HEK293T (cell line): ENCODE data around the gene RIN2.
"Not testable (repeated sequence)": the region's sequence is repeated elsewhere in the genome, so short reads cannot be mapped to it uniquely, and the experiment has no call there.

Source experiments
- CTCF ChIA-PET: fragments of 350-600 bp; formaldehyde crosslinking; extraction: SDS; loops from one replicate; lab custom pipeline; 2021; ENCODE audit warnings: antibody characterized with exemption, inconsistent platforms; lab: Yijun Ruan, JAX
- POLR2A ChIA-PET: fragments of 350-600 bp; formaldehyde crosslinking; extraction: SDS; loops from one replicate; lab custom pipeline; 2020; ENCODE audit warnings: antibody characterized with exemption, inconsistent platforms; lab: Yijun Ruan, JAX
- DNase-seq: peaks from one replicate; pipeline ENCODE4 v3.0.0; 2012; ENCODE audit warnings: mixed read lengths; ENCODE audit errors: extremely low spot score
- ARNT ChIP-seq: fragments of 450-650 bp; IDR thresholded peaks from 2 replicates; pipeline ENCODE4 v1.6.1; 2017; ENCODE audit warnings: mild to moderate bottlenecking
- BHLHE40 ChIP-seq: fragments of 450-650 bp; IDR thresholded peaks from 2 replicates; pipeline ENCODE4 v1.6.1; 2016; ENCODE audit warnings: mild to moderate bottlenecking, moderate library complexity, borderline replicate concordance
- CTBP1 ChIP-seq: fragments of 450-650 bp; IDR thresholded peaks from 2 replicates; pipeline ENCODE4 v1.6.1; 2016; ENCODE audit warnings: borderline replicate concordance
- ELF4 ChIP-seq: fragments of 450-650 bp; IDR thresholded peaks from 2 replicates; pipeline ENCODE4 v1.6.1; 2017; ENCODE audit warnings: antibody characterized with exemption
- FOXA1 ChIP-seq: fragments of 450-650 bp; IDR thresholded peaks from 2 replicates; pipeline ENCODE4 v1.6.1; 2016; ENCODE audit warnings: mild to moderate bottlenecking
- FOXK2 ChIP-seq: fragments of 450-650 bp; IDR thresholded peaks from 2 replicates; pipeline ENCODE4 v1.6.1; 2016; ENCODE audit warnings: mild to moderate bottlenecking
- FOXM1 ChIP-seq: fragments of 450-650 bp; IDR thresholded peaks from 2 replicates; pipeline ENCODE4 v1.6.1; 2017; ENCODE audit warnings: mild to moderate bottlenecking, borderline replicate concordance
- HDGF ChIP-seq: fragments of 450-650 bp; IDR thresholded peaks from 2 replicates; pipeline ENCODE4 v1.6.1; 2017; ENCODE audit warnings: antibody characterized with exemption, borderline replicate concordance
- L3MBTL2 ChIP-seq: fragments of 450-650 bp; conservative IDR thresholded peaks from 2 replicates; pipeline ENCODE4 v1.6.1; 2016; ENCODE audit warnings: mild to moderate bottlenecking
- LEF1 ChIP-seq: fragments of 450-650 bp; IDR thresholded peaks from 2 replicates; pipeline ENCODE4 v1.6.1; 2017; ENCODE audit warnings: mild to moderate bottlenecking, borderline replicate concordance
- NFRKB ChIP-seq: fragments of 450-650 bp; IDR thresholded peaks from 2 replicates; pipeline ENCODE4 v1.6.1; 2016; ENCODE audit warnings: mild to moderate bottlenecking, moderate library complexity
- PKNOX1 ChIP-seq: fragments of 450-650 bp; IDR thresholded peaks from 2 replicates; pipeline ENCODE4 v1.6.1; 2016
- SP1 ChIP-seq: fragments of 450-650 bp; IDR thresholded peaks from 2 replicates; pipeline ENCODE4 v1.6.1; 2017
- SUZ12 ChIP-seq: fragments of 450-650 bp; IDR thresholded peaks from 2 replicates; pipeline ENCODE4 v1.6.1; 2016; ENCODE audit warnings: mild to moderate bottlenecking
- TARDBP ChIP-seq: fragments of 450-650 bp; IDR thresholded peaks from 2 replicates; pipeline ENCODE4 v1.6.1; 2016
- ZNF384 ChIP-seq: fragments of 450-650 bp; IDR thresholded peaks from 2 replicates; pipeline ENCODE4 v1.6.1; 2016

RIN2 gene

DNA sequence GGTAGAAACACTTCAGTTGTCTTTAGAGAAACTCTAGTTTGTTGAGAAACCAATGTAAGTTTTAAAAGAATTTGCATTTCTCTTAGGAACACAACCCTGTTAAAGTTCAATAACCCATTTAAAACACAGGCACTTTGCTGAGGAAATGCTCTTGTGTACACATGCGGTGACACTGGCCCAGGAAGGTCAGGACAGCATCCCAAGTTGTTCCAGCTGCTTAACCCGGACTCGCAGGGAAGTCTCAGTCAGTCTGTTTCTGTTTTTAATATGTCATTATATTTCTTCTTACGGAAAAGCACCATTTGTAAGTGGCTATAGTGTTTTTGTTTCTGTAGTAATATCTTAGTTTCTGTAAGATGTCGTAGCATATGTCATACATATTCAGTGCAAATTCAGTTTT lies 36.9 kb downstream of the RIN2 start:
- DNase-seq = no peak
- no peak for TF ChIP-seq LEF1
- no peak for TF ChIP-seq ZNF384
- no peak for TF ChIP-seq HDGF
- TF ChIP-seq BHLHE40 = no peak
- no peak for TF ChIP-seq SUZ12
- TF ChIP-seq FOXA1 = no peak
- TF ChIP-seq ELF4 = no peak
- CTCF ChIA-PET = no interaction called here
- POLR2A ChIA-PET = no interaction called here

DNA sequence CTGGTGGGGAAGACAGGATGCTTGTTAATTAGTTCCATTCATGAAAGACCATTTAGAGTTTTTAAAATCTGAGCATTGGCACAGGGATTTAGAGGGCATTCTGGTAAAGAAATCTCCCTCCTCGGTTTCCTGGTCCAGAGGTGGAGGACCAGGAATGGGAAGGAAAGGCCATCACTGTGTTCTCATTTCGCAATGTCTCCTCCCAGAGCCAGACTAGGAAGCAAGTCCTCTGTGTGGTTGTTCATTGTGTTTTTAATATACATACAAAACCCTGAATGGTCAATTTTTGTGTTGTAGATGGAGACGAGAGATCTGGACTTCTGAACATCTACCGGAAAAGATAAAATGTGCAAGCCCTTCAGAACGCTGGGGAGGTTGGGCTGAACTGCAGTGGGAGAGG lies 41.3 kb downstream of the RIN2 start:
- ChIA-PET POLR2A (no interaction called here), CTCF (interaction anchor here (0.6 kb wide), 1 partner anchor 200 kb away, joined by 3 read pairs; no protein-coding TSS in a partner anchor)
- TF ChIP-seq SP1 (no peak), ELF4 (no peak), ZNF384 (no peak), NFRKB (no peak), FOXM1 (no peak), CTBP1 (no peak), ARNT (no peak), FOXA1 (no peak), L3MBTL2 (no peak), SUZ12 (no peak), PKNOX1 (no peak), LEF1 (no peak), BHLHE40 (no peak), FOXK2 (no peak), HDGF (no peak), TARDBP (no peak)
- no peak for DNase-seq

DNA sequence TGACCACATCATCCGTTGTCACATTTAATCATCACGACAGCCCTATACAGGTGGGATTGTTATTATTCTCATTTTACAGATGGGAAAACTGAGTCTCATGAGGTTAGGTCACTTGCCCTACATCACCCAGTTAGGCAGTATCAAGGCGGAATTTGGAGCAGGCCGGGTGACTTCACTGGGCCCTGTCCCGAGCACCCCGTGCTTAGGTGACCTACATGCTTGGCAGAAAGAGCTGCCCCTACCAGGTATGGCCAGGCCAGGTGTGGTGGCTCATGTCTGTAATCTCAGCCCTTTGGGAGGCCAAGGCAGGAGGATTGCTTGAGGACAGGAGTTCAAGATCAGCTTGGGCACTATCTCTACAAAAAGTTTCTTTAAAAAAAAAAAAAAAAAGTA lies 44.0 kb downstream of the RIN2 start:
- CTCF ChIA-PET = no interaction called here
- POLR2A ChIA-PET = no interaction called here
- TF ChIP-seq FOXA1 = no peak
- no peak for DNase-seq

- no peak for TF ChIP-seq BHLHE40
- no peak for TF ChIP-seq FOXK2
- TF ChIP-seq FOXA1 = no peak
- DNase-seq = no peak
- ChIA-PET POLR2A (no interaction called here), CTCF (no interaction called here)
These were observed 44.6 kb downstream of the RIN2 start for GRCh38 chr20:19802492-19803158.

- POLR2A ChIA-PET, DNase-seq, CTCF ChIA-PET: not testable (repeated sequence)
These were observed 48.2 kb downstream of the RIN2 start for GRCh38 chr20:19806276-19806675.

GRCh38 chr20:19806806-19807190 lies 48.7 kb downstream of the RIN2 start:
- TF ChIP-seq CTBP1 (no peak), HDGF (no peak), ZNF384 (no peak), FOXK2 (no peak), ELF4 (no peak), FOXM1 (no peak), BHLHE40 (no peak), LEF1 (no peak), SP1 (no peak), TARDBP (no peak), FOXA1 (no peak)
- CTCF ChIA-PET = no interaction called here
- POLR2A ChIA-PET = no interaction called here
- no peak for DNase-seq

DNA sequence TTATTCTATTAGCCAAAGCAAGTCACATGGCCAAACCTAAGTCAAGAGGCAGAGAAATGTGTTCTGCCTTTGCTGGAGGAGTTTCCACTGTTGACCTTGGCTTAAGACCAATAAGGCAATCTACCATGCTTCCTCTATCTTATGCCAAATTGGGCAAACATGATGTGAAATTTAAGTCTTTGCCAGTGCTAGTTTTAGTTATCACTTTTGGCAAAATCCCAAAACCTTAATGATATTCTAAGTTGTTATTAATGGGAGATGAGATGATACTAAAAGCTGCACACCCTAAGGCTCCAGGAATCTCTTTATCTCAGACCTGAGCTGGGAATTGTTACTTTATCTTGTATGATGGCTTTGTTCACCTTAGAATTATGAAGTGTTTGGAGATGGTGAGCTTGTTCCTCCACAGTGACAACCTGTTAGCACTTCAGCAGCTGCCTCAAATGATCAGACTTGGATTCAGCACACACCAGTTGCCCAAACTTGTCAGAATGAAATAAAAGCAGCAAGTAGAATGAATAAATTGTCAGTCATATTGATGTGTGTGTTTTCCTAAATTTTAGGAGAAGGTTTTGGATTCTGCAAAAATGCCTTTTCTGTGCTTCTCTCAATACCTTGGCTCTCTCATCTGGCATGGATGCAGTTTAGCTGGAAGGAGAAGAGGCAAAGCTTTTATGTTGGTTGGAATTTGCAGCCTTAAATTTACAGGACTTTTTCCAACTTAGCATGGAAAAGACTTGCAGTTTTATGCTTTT lies 49.3 kb downstream of the RIN2 start:
- ChIA-PET POLR2A (no interaction called here), CTCF (no interaction called here)
- no peak for DNase-seq
- TF ChIP-seq L3MBTL2 (no peak), SP1 (no peak), SUZ12 (no peak), PKNOX1 (no peak), FOXM1 (no peak), FOXK2 (no peak), LEF1 (no peak), ZNF384 (no peak), HDGF (no peak), ARNT (no peak), BHLHE40 (no peak), NFRKB (no peak), FOXA1 (no peak), CTBP1 (no peak), ELF4 (no peak), TARDBP (no peak)
